HG02588 (cell line): ENCODE results near the gene GALNT17.
"Not testable (repeated sequence)": the region's sequence is repeated elsewhere in the genome, so short reads cannot be mapped to it uniquely, and the experiment has no call there.

Source experiments
- ATAC-seq: cut with Tn5 transposase; IDR thresholded peaks from one replicate; pipeline ENCODE4 v1.9.1; 2021; ENCODE audit warnings: mild to moderate bottlenecking, moderate library complexity; ENCODE audit not compliant: unreplicated experiment

The GALNT17 gene

DNA sequence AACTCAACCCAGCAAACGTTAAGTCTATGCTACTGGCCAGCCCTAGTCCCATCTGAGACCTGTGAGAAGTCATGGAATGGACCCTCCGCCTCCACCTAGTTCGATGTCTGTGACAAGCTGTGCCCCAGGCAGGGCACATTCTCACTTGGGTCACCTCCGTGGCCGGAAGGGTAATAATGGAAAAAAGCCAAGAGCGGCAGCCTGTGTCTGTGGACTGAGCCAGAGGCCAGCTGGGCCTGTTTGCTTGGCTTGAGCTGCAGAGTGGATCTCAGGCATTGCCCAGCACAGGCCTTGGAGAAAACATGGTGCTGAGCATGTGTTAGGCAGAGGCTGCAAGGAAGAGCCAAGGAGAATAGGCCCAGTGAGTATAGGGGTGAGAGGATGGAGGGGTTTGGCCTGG is 97.8 kb downstream of the GALNT17 start:
- no peak for ATAC-seq

- ATAC-seq = no peak
Measured at GRCh38 chr7:71235253-71235652, 103.3 kb downstream of the GALNT17 start.

DNA sequence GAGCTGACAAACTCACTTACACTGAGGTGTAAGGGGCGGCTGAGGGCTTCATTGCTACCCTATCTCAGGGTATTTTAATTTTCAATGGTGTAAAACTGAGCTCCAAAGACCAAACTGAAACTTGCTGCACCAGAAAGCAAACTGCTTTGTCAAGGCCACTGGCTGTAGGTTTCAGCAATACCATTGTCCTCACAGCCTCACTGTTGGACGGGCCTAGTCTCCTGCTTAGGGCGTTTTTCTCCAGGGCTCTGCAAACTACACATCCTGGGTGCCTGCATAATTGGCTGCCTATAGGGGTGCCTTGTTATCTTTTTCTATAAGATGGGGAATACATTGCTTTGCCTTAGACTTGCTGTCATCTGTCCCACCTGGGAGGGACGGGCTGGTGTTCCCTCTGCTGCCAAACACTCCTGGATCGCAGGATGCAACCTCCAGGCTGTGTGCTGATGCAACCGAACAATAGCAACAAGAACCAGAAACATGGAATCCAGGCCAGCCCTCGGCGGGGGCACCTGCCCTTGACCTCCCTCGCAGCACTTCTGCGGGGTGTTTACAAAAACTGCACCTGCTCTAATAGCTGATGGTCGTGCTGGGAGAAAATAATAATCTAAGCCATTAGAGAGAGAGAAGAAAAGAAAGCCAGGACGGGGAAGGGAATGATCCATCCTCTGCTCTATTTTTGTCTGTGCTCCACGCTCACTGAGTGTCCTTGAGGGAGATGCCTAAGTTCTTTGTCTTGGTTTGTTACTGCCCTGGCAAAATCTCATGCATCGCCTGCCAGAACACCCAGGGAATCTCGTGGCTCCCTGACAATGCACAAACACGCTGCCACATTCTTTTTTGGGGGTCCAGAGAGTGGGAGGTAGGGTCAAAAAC is 104.5 kb downstream of the GALNT17 start:
- no peak for ATAC-seq

DNA sequence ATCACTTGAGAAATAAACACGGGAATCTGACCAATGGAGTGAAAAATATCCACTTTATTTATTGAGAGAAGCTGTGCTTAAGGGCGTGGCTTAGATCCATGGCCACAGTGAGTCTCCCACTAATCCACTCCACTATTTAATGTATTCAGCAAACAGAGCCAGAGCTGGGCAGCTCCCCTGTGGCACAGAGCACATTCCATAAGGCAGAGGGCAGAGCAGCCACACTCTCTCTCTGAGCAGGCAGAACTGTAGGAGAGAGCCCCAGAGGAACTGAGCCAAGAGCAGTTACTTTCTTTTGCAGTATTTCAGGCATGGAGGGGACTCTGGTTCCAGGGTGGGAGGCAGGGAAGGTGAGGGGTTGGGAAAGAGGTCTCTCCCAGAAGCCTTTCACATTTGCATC is 106.0 kb downstream of the GALNT17 start:
- no peak for ATAC-seq

DNA sequence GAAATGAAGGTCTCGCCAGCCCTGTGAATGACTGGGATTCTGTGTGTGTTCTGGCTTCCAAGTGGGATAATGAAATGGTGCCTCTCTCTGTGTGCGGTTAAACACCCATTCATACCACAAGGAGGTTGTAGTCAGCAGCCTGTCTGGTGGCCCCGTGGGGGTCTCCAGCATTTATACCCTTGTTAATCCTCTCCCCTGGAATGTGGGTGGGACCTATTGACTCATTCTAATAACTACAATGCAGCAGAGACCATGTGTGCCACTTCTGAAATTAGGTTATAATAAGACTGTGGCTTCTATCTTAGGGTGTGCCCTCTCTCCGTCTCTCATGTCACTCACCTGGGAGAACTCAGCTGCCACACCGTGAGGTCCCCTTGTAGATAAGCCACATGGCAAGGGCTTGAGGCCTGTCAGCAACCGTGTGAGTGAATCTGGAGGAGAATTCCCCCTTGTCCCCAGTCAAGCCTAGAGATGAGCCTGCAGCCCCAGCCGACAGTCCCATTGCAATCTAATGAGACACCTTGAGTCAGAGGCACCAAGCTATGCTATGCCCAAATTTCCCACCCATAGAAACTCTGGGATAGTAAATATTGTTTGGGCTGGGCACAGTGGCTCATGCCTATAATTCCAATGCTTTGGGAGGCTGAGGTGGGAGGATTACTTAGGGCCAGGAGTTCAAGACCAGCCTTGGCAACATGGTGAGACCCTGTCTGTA is 106.8 kb downstream of the GALNT17 start:
- no peak for ATAC-seq

- no peak for ATAC-seq
Measured at GRCh38 chr7:71239586-71240268, 107.8 kb downstream of the GALNT17 start.

- ATAC-seq = no peak
Measured at GRCh38 chr7:71243736-71244410, 111.9 kb downstream of the GALNT17 start.

DNA sequence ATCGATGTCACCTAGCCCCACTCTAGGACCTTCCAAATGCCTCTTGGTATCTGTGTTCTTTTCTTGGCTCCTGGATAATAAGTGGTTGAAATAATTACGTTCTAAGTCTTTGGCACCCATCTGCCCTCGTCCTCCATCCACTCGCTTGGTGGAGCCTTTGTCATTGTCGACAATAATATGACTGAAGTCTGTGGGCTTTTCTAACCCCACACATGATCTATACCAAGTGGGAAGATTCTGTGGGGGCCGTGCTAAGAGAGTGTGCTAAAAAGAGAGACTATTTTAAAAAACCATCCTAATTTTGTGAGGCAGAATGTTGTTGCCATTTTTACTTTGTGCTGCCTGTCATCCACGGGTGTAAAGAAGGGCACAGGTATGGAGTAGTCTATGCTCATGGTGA is 113.1 kb downstream of the GALNT17 start:
- no peak for ATAC-seq

- ATAC-seq = no peak
Measured at GRCh38 chr7:71251706-71252105, 119.8 kb downstream of the GALNT17 start.

- ATAC-seq = no peak
Measured at GRCh38 chr7:71254751-71255150, 122.8 kb downstream of the GALNT17 start.

- no peak for ATAC-seq
Measured at GRCh38 chr7:71255537-71256178, 123.7 kb downstream of the GALNT17 start.

GRCh38 chr7:71261066-71261465 is 129.1 kb downstream of the GALNT17 start:
- ATAC-seq = no peak

- ATAC-seq = not testable (repeated sequence)
Measured at GRCh38 chr7:71262834-71263233, 130.9 kb downstream of the GALNT17 start.

GRCh38 chr7:71264005-71264404 is 132.1 kb downstream of the GALNT17 start:
- no peak for ATAC-seq

- no peak for ATAC-seq
Measured at GRCh38 chr7:71266912-71267311, 135.0 kb downstream of the GALNT17 start.

GRCh38 chr7:71267734-71268469 is 136.0 kb downstream of the GALNT17 start:
- ATAC-seq = no peak

DNA sequence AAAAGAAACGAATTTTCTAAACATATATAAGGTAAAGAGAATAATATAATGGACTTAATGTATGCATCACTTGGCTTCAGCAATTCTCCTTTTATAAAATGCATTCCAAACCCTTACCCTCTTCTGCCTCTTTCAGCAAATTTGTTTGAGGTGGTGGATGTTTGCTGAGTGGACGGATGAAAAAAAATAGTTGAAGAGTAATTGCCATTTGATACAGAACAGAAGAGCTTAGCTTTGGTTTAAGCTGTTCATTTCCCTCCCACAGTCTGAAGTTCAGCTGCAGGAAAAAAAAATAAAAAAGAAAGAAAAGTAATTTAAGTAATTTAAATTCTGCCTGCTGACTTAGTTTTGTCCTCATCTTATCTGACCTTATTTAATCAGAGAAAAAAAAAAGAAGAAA is 138.6 kb downstream of the GALNT17 start:
- ATAC-seq = no peak

DNA sequence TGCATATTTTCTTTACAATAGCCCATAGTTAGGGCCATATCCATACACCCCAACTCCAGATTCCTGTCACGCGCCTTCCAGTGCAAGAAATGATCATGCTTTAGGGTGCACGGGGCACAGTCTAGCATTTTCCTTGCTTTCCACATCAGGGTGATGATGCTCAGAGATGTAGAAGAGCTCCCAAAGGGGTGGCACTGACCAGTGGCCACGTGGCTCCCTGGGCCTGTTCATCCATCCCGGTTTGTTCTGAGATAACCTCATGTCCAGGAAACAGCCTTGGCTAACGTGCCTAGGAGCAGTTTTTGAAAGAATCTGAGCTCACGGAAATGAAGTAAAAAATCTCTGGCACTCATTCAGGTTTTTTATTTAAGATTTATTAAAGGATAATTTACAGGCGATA is 139.3 kb downstream of the GALNT17 start:
- no peak for ATAC-seq

DNA sequence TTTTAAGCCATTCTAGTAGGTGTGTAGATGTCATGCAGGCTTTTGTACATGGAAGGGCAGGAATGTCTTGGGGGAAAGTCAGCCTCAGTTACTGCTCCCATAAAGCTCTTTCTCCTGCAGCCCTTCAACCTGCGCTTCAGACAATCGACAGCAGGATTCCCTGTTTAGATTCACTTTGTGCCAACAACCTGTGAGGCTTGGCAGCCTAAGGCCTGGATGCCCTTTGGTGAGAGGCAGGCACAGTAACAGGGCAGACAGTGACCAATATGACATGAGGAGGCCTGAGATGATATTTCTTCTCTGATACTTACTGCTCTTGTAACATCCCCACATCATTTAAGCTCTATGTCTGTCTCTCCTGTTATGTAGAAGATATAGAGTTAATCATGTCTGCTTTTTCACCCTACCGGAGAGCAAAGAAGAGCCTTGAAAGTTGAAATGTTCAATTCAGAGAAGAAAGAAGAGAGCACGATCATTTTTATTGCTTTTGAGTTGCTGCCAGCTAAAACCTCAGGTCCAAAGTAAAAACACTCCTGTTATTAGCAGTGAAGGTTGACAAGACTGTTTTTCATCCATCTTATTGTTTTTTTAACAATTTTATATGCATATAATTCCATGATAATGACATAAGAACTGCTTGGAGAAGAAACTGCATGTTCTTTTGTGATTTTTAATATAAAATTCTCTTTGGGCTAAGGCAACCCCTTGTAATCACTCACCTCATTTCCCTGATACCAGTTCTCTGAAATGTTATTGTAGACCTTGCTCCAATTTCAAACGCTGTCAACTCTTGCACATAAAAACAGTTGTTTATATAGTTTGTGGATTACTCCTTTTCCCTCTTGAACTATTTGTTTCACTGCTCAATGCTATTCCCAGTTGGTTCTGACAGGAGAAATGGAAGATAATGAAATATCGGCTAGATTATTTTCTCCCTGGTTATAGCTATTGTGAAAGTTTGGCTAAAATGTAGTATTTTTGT is 140.9 kb downstream of the GALNT17 start:
- ATAC-seq = no peak
